Measurements from ENCODE around the gene RDH14.

Gene RDH14

DNA sequence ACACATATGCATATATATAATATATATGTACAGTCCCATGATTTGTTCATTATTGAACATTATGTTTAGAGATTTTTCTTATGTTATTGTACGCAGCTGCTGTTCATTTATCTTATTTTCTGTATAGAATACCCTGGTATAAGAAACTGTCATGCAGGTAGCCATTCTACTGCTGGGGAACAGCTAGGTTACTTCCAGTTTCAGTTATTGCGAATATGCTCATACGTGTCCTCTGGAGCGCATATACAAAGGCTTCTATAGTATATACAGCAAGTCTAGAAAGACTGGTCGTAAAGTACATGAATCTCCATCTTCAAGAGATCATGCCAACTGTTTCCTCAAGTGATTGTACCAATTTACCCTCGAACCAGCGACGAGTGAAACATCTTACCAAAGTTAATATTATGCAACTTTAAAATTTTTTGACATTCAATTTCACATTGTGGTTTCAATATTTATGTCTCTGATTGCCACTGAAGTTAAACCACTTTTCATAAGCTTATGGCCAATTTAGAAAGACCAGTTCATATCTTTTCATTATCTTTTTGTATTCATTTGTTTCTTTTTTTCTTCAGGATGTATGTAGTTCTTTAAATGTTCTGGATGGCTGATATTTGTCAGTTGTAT lies 53.5 kb downstream of the RDH14 start:
- DNase-seq (ENCODE audit: low read depth in 2 of 2): no peak
- no peak overlapping the region for H3K4me3 ChIP-seq (replicated peaks in 1 of 2; ENCODE audit: low read depth in 2 of 2, low read length in 2 of 2)
- TF ChIP-seq CTCF (IDR thresholded peaks at IDR 0.05; ENCODE audit: low read depth, low read length): no peak

- no peak for DNase-seq (ENCODE audit: low read depth in 2 of 2)
- no peak overlapping the region for H3K4me3 ChIP-seq (replicated peaks in 1 of 2; ENCODE audit: low read depth in 2 of 2, low read length in 2 of 2)
- TF ChIP-seq CTCF (IDR thresholded peaks at IDR 0.05; ENCODE audit: low read depth, low read length): no peak
These were observed 54.6 kb downstream of the RDH14 start for GRCh38 chr2:18505703-18506341.
